ENCODE measurements around the gene STXBP6.

GRCh38 chr14:24876996-24877395 is 173.0 kb downstream of the STXBP6 start:
- no peak for TF ChIP-seq CTCF (conservative IDR thresholded peaks at IDR 0.05; ENCODE audit: low read depth in 2 of 2)
- no peak for TF ChIP-seq EZH2 (IDR thresholded peaks at IDR 0.05; ENCODE audit: low read depth, unreplicated experiment)
- no peak for TF ChIP-seq POLR2AphosphoS5 (IDR thresholded peaks at IDR 0.05; ENCODE audit: low read depth)
- no peak for TF ChIP-seq EZH2phosphoT487 (IDR thresholded peaks at IDR 0.05; ENCODE audit: unreplicated experiment)
- TF ChIP-seq, protein P1, sequence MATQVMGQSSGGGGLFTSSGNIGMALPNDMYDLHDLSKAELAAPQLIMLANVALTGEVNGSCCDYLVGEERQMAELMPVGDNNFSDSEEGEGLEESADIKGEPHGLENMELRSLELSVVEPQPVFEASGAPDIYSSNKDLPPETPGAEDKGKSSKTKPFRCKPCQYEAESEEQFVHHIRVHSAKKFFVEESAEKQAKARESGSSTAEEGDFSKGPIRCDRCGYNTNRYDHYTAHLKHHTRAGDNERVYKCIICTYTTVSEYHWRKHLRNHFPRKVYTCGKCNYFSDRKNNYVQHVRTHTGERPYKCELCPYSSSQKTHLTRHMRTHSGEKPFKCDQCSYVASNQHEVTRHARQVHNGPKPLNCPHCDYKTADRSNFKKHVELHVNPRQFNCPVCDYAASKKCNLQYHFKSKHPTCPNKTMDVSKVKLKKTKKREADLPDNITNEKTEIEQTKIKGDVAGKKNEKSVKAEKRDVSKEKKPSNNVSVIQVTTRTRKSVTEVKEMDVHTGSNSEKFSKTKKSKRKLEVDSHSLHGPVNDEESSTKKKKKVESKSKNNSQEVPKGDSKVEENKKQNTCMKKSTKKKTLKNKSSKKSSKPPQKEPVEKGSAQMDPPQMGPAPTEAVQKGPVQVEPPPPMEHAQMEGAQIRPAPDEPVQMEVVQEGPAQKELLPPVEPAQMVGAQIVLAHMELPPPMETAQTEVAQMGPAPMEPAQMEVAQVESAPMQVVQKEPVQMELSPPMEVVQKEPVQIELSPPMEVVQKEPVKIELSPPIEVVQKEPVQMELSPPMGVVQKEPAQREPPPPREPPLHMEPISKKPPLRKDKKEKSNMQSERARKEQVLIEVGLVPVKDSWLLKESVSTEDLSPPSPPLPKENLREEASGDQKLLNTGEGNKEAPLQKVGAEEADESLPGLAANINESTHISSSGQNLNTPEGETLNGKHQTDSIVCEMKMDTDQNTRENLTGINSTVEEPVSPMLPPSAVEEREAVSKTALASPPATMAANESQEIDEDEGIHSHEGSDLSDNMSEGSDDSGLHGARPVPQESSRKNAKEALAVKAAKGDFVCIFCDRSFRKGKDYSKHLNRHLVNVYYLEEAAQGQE (IDR thresholded peaks at IDR 0.05; ENCODE audit: unreplicated experiment), result no peak
- TF ChIP-seq NANOG (IDR thresholded peaks at IDR 0.05; ENCODE audit: borderline replicate concordance), result no peak
- no peak for TF ChIP-seq STAT1 (IDR thresholded peaks at IDR 0.05; ENCODE audit: unreplicated experiment)
- TF ChIP-seq CREB1 (CRISPR knock-in tag; IDR thresholded peaks at IDR 0.05; ENCODE audit: low read depth), result no peak
- no peak for TF ChIP-seq ZNF114 (CRISPR knock-in tag; IDR thresholded peaks at IDR 0.05)
- TF ChIP-seq ZNF331 (CRISPR knock-in tag; IDR thresholded peaks at IDR 0.05; ENCODE audit: low read depth), result no peak
- no peak for TF ChIP-seq JUNB (IDR thresholded peaks at IDR 0.05; ENCODE audit: unreplicated experiment)
- no peak for TF ChIP-seq ZNF462 (CRISPR knock-in tag; IDR thresholded peaks at IDR 0.05)

Measured in GM23338 (cell line).